ENCODE measurements around the gene ACTMAP. TPM values are rescaled to one million over a fixed set of nuclear protein-coding genes. Genes with fewer than 3 reads are reported as not detected.
A peak's percentile ranks its signal among the peaks of the same experiment; 100 is the strongest.

The ACTMAP gene
- total RNA-seq, 1 donor from 2014 or later = 20.7 TPM

GRCh38 chr19:40716031-40716481 lies 34.2 kb downstream of the ACTMAP start:
- Mint-ChIP-seq H3K4me3 (ENCODE audit: unreplicated experiment) (peak overlapping the region; percentile 94), H3K27ac (ENCODE audit: unreplicated experiment) (peak overlapping the region; percentile 87), H3K9me3 (ENCODE audit: unreplicated experiment) (peaks cover 18% of the 10 kb centered on the region), H3K4me1 (ENCODE audit: low read depth, unreplicated experiment) (peaks cover 22% of the 10 kb centered on the region), H3K36me3 (ENCODE audit: unreplicated experiment) (peaks cover 5% of the 10 kb centered on the region), H3K27me3 (ENCODE audit: unreplicated experiment) (peaks cover 12% of the 10 kb centered on the region)
- TF ChIP-seq CTCF (IDR thresholded peaks at IDR 0.05; ENCODE audit: partially characterized antibody, unreplicated experiment) = no peak
- no peak for DNase-seq

GRCh38 chr19:40714441-40715299 lies 35.6 kb downstream of the ACTMAP start:
- peaks cover 14% of the 10 kb centered on the region for H3K9me3 Mint-ChIP-seq (ENCODE audit: unreplicated experiment)
- H3K4me3 Mint-ChIP-seq (ENCODE audit: unreplicated experiment) = peak overlapping the region; percentile 94
- peak overlapping the region; percentile 87 for H3K27ac Mint-ChIP-seq (ENCODE audit: unreplicated experiment)
- peak; percentile 95 for DNase-seq
- peaks cover 18% of the 10 kb centered on the region for H3K4me1 Mint-ChIP-seq (ENCODE audit: low read depth, unreplicated experiment)
- H3K36me3 Mint-ChIP-seq (ENCODE audit: unreplicated experiment) = peaks cover 5% of the 10 kb centered on the region
- no peak for TF ChIP-seq CTCF (IDR thresholded peaks at IDR 0.05; ENCODE audit: partially characterized antibody, unreplicated experiment)
- peaks cover 12% of the 10 kb centered on the region for H3K27me3 Mint-ChIP-seq (ENCODE audit: unreplicated experiment)

- H3K27ac Mint-ChIP-seq (ENCODE audit: unreplicated experiment) = peak overlapping the region; percentile 29
- peaks cover 12% of the 10 kb centered on the region for H3K27me3 Mint-ChIP-seq (ENCODE audit: unreplicated experiment)
Measured at GRCh38 chr19:40713939-40714338, 36.3 kb downstream of the ACTMAP start.

GRCh38 chr19:40709817-40710216 lies 40.5 kb downstream of the ACTMAP start:
- Mint-ChIP-seq H3K36me3 (ENCODE audit: unreplicated experiment) (peaks cover 5% of the 10 kb centered on the region), H3K4me3 (ENCODE audit: unreplicated experiment) (no peak overlapping the region), H3K9me3 (ENCODE audit: unreplicated experiment) (peaks cover 4% of the 10 kb centered on the region), H3K27ac (ENCODE audit: unreplicated experiment) (no peak overlapping the region), H3K4me1 (ENCODE audit: low read depth, unreplicated experiment) (peaks cover 3% of the 10 kb centered on the region), H3K27me3 (ENCODE audit: unreplicated experiment) (peaks cover 5% of the 10 kb centered on the region)
- no peak for TF ChIP-seq CTCF (IDR thresholded peaks at IDR 0.05; ENCODE audit: partially characterized antibody, unreplicated experiment)
- DNase-seq = no peak

More at GRCh38 chr19:40713939-40714338, 36.3 kb downstream of the ACTMAP start:
- H3K4me1 Mint-ChIP-seq (ENCODE audit: low read depth, unreplicated experiment) = peaks cover 18% of the 10 kb centered on the region
- H3K9me3 Mint-ChIP-seq (ENCODE audit: unreplicated experiment) = peaks cover 14% of the 10 kb centered on the region
- no peak for DNase-seq
- peak overlapping the region; percentile 78 for H3K4me3 Mint-ChIP-seq (ENCODE audit: unreplicated experiment)
- TF ChIP-seq CTCF (IDR thresholded peaks at IDR 0.05; ENCODE audit: partially characterized antibody, unreplicated experiment) = no peak
- peaks cover 5% of the 10 kb centered on the region for H3K36me3 Mint-ChIP-seq (ENCODE audit: unreplicated experiment)

- Mint-ChIP-seq H3K36me3 (ENCODE audit: unreplicated experiment) (peaks cover 5% of the 10 kb centered on the region), H3K27me3 (ENCODE audit: unreplicated experiment) (peaks cover 3% of the 10 kb centered on the region), H3K9me3 (ENCODE audit: unreplicated experiment) (peaks cover 5% of the 10 kb centered on the region), H3K27ac (ENCODE audit: unreplicated experiment) (no peak overlapping the region), H3K4me1 (ENCODE audit: low read depth, unreplicated experiment) (peaks cover 7% of the 10 kb centered on the region), H3K4me3 (ENCODE audit: unreplicated experiment) (no peak overlapping the region)
- no peak for DNase-seq
- no peak for TF ChIP-seq CTCF (IDR thresholded peaks at IDR 0.05; ENCODE audit: partially characterized antibody, unreplicated experiment)
Measured at GRCh38 chr19:40707615-40708014, 42.7 kb downstream of the ACTMAP start.

All from glutamatergic neuron (in vitro differentiated cells).